ENCODE results near the gene KRTAP23-1.

Gene KRTAP23-1

GRCh38 chr21:30306884-30307283 lies 41.5 kb downstream of the KRTAP23-1 start:
- DNase-seq (ENCODE audit: low spot score) = no peak

GRCh38 chr21:30305136-30305535 lies 43.3 kb downstream of the KRTAP23-1 start:
- DNase-seq (ENCODE audit: low spot score) = no peak
- TF ChIP-seq CTCF (IDR thresholded peaks at IDR 0.05; ENCODE audit: extremely low read depth, missing control alignments) = no peak

More at GRCh38 chr21:30306884-30307283, 41.5 kb downstream of the KRTAP23-1 start:
- TF ChIP-seq CTCF (IDR thresholded peaks at IDR 0.05; ENCODE audit: extremely low read depth, missing control alignments) = no peak
